PFSK-1 (cell line): Measurements from ENCODE around the gene NHP2.

ENCODE experiments used
- FOXP2 ChIP-seq: optimal IDR thresholded peaks from 2 replicates; pipeline ENCODE3; 2011; ENCODE audit warnings: borderline replicate concordance, control low read depth, inconsistent platforms; ENCODE audit not compliant: insufficient read depth; ENCODE audit errors: extremely low read length, extremely low read depth
- POLR2AphosphoS5 ChIP-seq: IDR thresholded peaks from 2 replicates; pipeline ENCODE4 v1.6.1; 2012; ENCODE audit warnings: low read depth, mild to moderate bottlenecking, control low read depth, low read length, moderate library complexity
- SIN3A ChIP-seq: IDR thresholded peaks from 2 replicates; pipeline ENCODE4 v1.6.1; 2012; ENCODE audit warnings: mild to moderate bottlenecking, low read length, moderate library complexity, borderline replicate concordance; ENCODE audit not compliant: insufficient read depth
- TAF1 ChIP-seq: IDR thresholded peaks from 2 replicates; pipeline ENCODE4 v1.6.1; 2012; ENCODE audit warnings: low read length, control low read depth, borderline replicate concordance; ENCODE audit not compliant: insufficient read depth
- TF ChIP-seq, protein P1 (sequence below), 2 experiments: IDR thresholded peaks; 2 replicates each; pipeline versions ENCODE4 v1.6.1 to v1.8.0; 2011 to 2012; ENCODE audit warnings: low read depth in 2 of 2, low read length in 2 of 2, control low read depth in 1 of 2, inconsistent platforms in 1 of 2, mild to moderate bottlenecking in 1 of 2, moderate library complexity in 1 of 2; ENCODE audit not compliant: insufficient read depth in 1 of 2

DNA sequence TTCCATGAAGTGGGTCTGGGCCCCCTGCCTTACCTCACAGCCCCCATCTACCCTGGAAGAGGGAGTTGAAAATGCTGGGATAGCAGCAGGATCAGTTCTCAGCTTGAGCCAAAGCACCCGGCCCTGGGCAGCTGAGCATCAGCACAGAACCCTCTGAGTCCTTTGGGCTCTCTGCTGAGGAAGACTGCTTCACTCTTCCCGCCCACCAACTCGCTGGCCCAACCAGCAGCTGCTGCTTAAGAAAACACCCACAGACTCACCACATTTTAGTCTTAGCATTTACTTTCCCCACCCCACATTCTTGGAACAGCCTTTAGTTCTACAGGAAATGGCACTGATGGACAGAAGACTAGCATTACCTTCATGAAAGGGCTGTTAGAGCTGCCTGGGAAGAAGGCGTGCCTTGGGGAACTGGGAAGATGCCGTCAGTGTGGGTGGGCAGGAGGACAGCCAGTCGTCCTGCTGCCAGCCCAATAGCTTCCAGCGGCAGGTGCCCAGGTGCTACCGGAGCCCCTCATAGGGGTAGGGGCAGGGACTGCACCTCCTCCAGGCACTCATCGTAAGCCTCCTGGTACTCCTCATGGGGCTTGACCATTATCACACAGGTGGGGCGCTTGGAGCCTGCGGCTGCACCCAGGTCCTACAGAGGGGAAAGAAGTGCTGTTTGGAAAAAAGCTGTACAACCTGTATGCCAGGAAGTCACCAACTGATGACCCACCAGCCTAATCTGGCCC is 4.3 kb downstream of the NHP2 start:
- TF ChIP-seq POLR2AphosphoS5 = no peak; the same call in 1 of the 2 replicates
- TF ChIP-seq, protein P1, sequence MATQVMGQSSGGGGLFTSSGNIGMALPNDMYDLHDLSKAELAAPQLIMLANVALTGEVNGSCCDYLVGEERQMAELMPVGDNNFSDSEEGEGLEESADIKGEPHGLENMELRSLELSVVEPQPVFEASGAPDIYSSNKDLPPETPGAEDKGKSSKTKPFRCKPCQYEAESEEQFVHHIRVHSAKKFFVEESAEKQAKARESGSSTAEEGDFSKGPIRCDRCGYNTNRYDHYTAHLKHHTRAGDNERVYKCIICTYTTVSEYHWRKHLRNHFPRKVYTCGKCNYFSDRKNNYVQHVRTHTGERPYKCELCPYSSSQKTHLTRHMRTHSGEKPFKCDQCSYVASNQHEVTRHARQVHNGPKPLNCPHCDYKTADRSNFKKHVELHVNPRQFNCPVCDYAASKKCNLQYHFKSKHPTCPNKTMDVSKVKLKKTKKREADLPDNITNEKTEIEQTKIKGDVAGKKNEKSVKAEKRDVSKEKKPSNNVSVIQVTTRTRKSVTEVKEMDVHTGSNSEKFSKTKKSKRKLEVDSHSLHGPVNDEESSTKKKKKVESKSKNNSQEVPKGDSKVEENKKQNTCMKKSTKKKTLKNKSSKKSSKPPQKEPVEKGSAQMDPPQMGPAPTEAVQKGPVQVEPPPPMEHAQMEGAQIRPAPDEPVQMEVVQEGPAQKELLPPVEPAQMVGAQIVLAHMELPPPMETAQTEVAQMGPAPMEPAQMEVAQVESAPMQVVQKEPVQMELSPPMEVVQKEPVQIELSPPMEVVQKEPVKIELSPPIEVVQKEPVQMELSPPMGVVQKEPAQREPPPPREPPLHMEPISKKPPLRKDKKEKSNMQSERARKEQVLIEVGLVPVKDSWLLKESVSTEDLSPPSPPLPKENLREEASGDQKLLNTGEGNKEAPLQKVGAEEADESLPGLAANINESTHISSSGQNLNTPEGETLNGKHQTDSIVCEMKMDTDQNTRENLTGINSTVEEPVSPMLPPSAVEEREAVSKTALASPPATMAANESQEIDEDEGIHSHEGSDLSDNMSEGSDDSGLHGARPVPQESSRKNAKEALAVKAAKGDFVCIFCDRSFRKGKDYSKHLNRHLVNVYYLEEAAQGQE (IDR thresholded peaks at IDR 0.05; ENCODE audit: insufficient read depth in 1 of 2, low read depth in 2 of 2, low read length in 2 of 2) = no peak
- no peak for TF ChIP-seq TAF1
- no peak for TF ChIP-seq SIN3A
- TF ChIP-seq FOXP2 = no peak
